GM19324 (cell line): ENCODE data around the gene ADAM30.
"Not testable (repeated sequence)": the region's sequence is repeated elsewhere in the genome, so short reads cannot be mapped to it uniquely, and the experiment has no call there.

Experiments used
- ATAC-seq: cut with Tn5 transposase; IDR thresholded peaks from one replicate; pipeline ENCODE4 v1.9.1; 2021; ENCODE audit warnings: mild to moderate bottlenecking, moderate library complexity; ENCODE audit not compliant: unreplicated experiment, low FRiP score

The ADAM30 gene

GRCh38 chr1:119879510-119880434 is 16.5 kb downstream of the ADAM30 start:
- no peak for ATAC-seq

GRCh38 chr1:119878171-119878570 is 18.1 kb downstream of the ADAM30 start:
- no peak for ATAC-seq

GRCh38 chr1:119874186-119874585 is 22.1 kb downstream of the ADAM30 start:
- ATAC-seq = no peak

GRCh38 chr1:119873135-119874015 is 22.9 kb downstream of the ADAM30 start:
- no peak for ATAC-seq

GRCh38 chr1:119871881-119872280 is 24.4 kb downstream of the ADAM30 start:
- no peak for ATAC-seq

GRCh38 chr1:119870917-119871596 is 25.3 kb downstream of the ADAM30 start:
- ATAC-seq = no peak

- no peak for ATAC-seq
Measured at GRCh38 chr1:119869995-119870394, 26.3 kb downstream of the ADAM30 start.

- ATAC-seq = no peak
Measured at GRCh38 chr1:119868176-119868575, 28.1 kb downstream of the ADAM30 start.

- no peak for ATAC-seq
Measured at GRCh38 chr1:119866451-119866850, 29.9 kb downstream of the ADAM30 start.

- no peak for ATAC-seq
Measured at GRCh38 chr1:119865627-119866026, 30.7 kb downstream of the ADAM30 start.

- ATAC-seq = no peak
Measured at GRCh38 chr1:119862276-119862675, 34.0 kb downstream of the ADAM30 start.

GRCh38 chr1:119861547-119861946 is 34.8 kb downstream of the ADAM30 start:
- no peak for ATAC-seq

- ATAC-seq = no peak
Measured at GRCh38 chr1:119859647-119860046, 36.7 kb downstream of the ADAM30 start.

GRCh38 chr1:119858556-119859214 is 37.6 kb downstream of the ADAM30 start:
- ATAC-seq = not testable (repeated sequence)

GRCh38 chr1:119858126-119858525 is 38.2 kb downstream of the ADAM30 start:
- ATAC-seq = no peak

GRCh38 chr1:119853155-119853554 is 43.2 kb downstream of the ADAM30 start:
- no peak for ATAC-seq

- ATAC-seq = not testable (repeated sequence)
Measured at GRCh38 chr1:119844206-119844605, 52.1 kb downstream of the ADAM30 start.
